NCI-H82 treated with DMSO at 0.1 percent for 48 hours (cell line): ENCODE data around the gene TMOD1.
A peak's percentile ranks its signal among the peaks of the same experiment; 100 is the strongest.
"Not testable (repeated sequence)": the region's sequence is repeated elsewhere in the genome, so short reads cannot be mapped to it uniquely, and the experiment has no call there.

Experiments
- DNase-seq: peaks from one replicate; lab custom pipeline; 2025; ENCODE audit not compliant: unreplicated experiment; lab: John Stamatoyannopoulos, UW

Gene TMOD1

GRCh38 chr9:97591535-97591934, 90.1 kb downstream of the TMOD1 start:
- DNase-seq = no peak

GRCh38 chr9:97592126-97592525, 90.7 kb downstream of the TMOD1 start:
- no peak for DNase-seq

GRCh38 chr9:97593960-97594359, 92.5 kb downstream of the TMOD1 start:
- no peak for DNase-seq

GRCh38 chr9:97594381-97594921, 93.0 kb downstream of the TMOD1 start:
- no peak for DNase-seq

- no peak for DNase-seq
Measured at GRCh38 chr9:97596906-97597305, 95.4 kb downstream of the TMOD1 start.

GRCh38 chr9:97598461-97599288, 97.2 kb downstream of the TMOD1 start:
- DNase-seq = peak; percentile 57

- DNase-seq = no peak
Measured at GRCh38 chr9:97599314-97599846, 97.9 kb downstream of the TMOD1 start.

- no peak for DNase-seq
Measured at GRCh38 chr9:97600531-97601227, 99.2 kb downstream of the TMOD1 start.

- DNase-seq = no peak
Measured at GRCh38 chr9:97601228-97601898, 99.9 kb downstream of the TMOD1 start.

GRCh38 chr9:97602430-97602829, 101.0 kb downstream of the TMOD1 start:
- DNase-seq = no peak

- DNase-seq = no peak
Measured at GRCh38 chr9:97604901-97605645, 103.6 kb downstream of the TMOD1 start.

GRCh38 chr9:97615439-97616072, 114.1 kb downstream of the TMOD1 start:
- peak; percentile 22 for DNase-seq

- no peak for DNase-seq
Measured at GRCh38 chr9:97617939-97618416, 116.5 kb downstream of the TMOD1 start.

GRCh38 chr9:97620063-97620462, 118.6 kb downstream of the TMOD1 start:
- not testable (repeated sequence) for DNase-seq

GRCh38 chr9:97622483-97622882, 121.0 kb downstream of the TMOD1 start:
- DNase-seq = not testable (repeated sequence)

- no peak for DNase-seq
Measured at GRCh38 chr9:97623946-97624345, 122.5 kb downstream of the TMOD1 start.

- DNase-seq = no peak
Measured at GRCh38 chr9:97625620-97626019, 124.2 kb downstream of the TMOD1 start.

- DNase-seq = no peak
Measured at GRCh38 chr9:97627624-97628023, 126.2 kb downstream of the TMOD1 start.

- no peak for DNase-seq
Measured at GRCh38 chr9:97628668-97629067, 127.2 kb downstream of the TMOD1 start.

GRCh38 chr9:97629156-97629555, 127.7 kb downstream of the TMOD1 start:
- DNase-seq = no peak
